HepG2 (cell line): ENCODE data around the gene NEK9. TPM values are rescaled to one million over a fixed set of nuclear protein-coding genes. Genes with fewer than 3 reads are reported as not detected.

Experiments used
- ARNT2 ChIP-seq: sonication (generic); formaldehyde crosslinking; IDR thresholded peaks from 2 replicates; pipeline ENCODE4 v1.8.0; 2022; ENCODE audit warnings: mild to moderate bottlenecking, low read depth, missing genetic modification reagents, moderate library complexity
- BRCA1 ChIP-seq: sonication (generic); formaldehyde crosslinking; IDR thresholded peaks from 2 replicates; pipeline ENCODE4 v1.4.0; 2020; ENCODE audit warnings: missing genetic modification reagents
- CREB1 ChIP-seq, 2 experiments: fragments of 450-650 bp in 1 of 2; IDR thresholded peaks; 2 replicates each; pipeline ENCODE4 v1.6.1; 2016 to 2017; ENCODE audit warnings: control low read depth in 1 of 2, mild to moderate bottlenecking in 1 of 2, missing compliant biosample characterization in 1 of 2, missing genetic modification characterization in 1 of 2
- GTF2F1 ChIP-seq: fragments of 150-350 bp; IDR thresholded peaks from 2 replicates; pipeline ENCODE4 v1.6.1; 2014; ENCODE audit warnings: low read length
- RARA ChIP-seq: IDR thresholded peaks from 2 replicates; pipeline ENCODE4 v1.6.1; 2016; ENCODE audit warnings: missing genetic modification reagents, missing compliant biosample characterization
- RNF2 ChIP-seq: fragments of 450-650 bp; conservative IDR thresholded peaks from 2 replicates; pipeline ENCODE4 v1.6.1; 2016; ENCODE audit warnings: low read depth
- SNAPC2 ChIP-seq: sonication (generic); formaldehyde crosslinking; IDR thresholded peaks from 2 replicates; pipeline ENCODE4 v1.8.1; 2022; ENCODE audit warnings: mild to moderate bottlenecking, missing genetic modification reagents
- ZBTB42 ChIP-seq: sonication (generic); formaldehyde crosslinking; IDR thresholded peaks from 2 replicates; pipeline ENCODE4 v1.5.0; 2020; ENCODE audit warnings: mild to moderate bottlenecking, missing genetic modification reagents
- ZFP37 ChIP-seq: sonication (generic); formaldehyde crosslinking; IDR thresholded peaks from 2 replicates; pipeline ENCODE4 v1.4.0; 2020; ENCODE audit warnings: missing genetic modification reagents, borderline replicate concordance
- ZNF224 ChIP-seq: sonication (generic); formaldehyde crosslinking; IDR thresholded peaks from 2 replicates; pipeline ENCODE4 v1.5.0; 2020; ENCODE audit warnings: mild to moderate bottlenecking, missing genetic modification reagents
- ZNF263 ChIP-seq: sonication (generic); formaldehyde crosslinking; IDR thresholded peaks from 2 replicates; pipeline ENCODE4 v1.4.0; 2020; ENCODE audit warnings: missing genetic modification reagents
- ZNF331 ChIP-seq: sonication (generic); formaldehyde crosslinking; IDR thresholded peaks from 2 replicates; pipeline ENCODE4 v1.4.0; 2020; ENCODE audit warnings: missing genetic modification reagents
- ZNF350 ChIP-seq: sonication (generic); formaldehyde crosslinking; IDR thresholded peaks from 2 replicates; pipeline ENCODE4 v1.4.0; 2020; ENCODE audit warnings: mild to moderate bottlenecking, low read depth, missing genetic modification reagents, borderline replicate concordance
- ZNF558 ChIP-seq: sonication (generic); formaldehyde crosslinking; IDR thresholded peaks from 2 replicates; pipeline ENCODE4 v1.9.0; 2022; ENCODE audit warnings: mild to moderate bottlenecking, missing genetic modification reagents, borderline replicate concordance
- ZNF564 ChIP-seq: sonication (generic); formaldehyde crosslinking; IDR thresholded peaks from 2 replicates; pipeline ENCODE4 v1.8.1; 2023; ENCODE audit warnings: mild to moderate bottlenecking, missing genetic modification reagents
- ZNF841 ChIP-seq: sonication (generic); formaldehyde crosslinking; IDR thresholded peaks from 2 replicates; pipeline ENCODE4 v1.8.1; 2023; ENCODE audit warnings: missing genetic modification reagents, borderline replicate concordance
- ZNF850 ChIP-seq: sonication (generic); formaldehyde crosslinking; conservative IDR thresholded peaks from 2 replicates; pipeline ENCODE4 v1.9.0; 2021; ENCODE audit warnings: mild to moderate bottlenecking, missing genetic modification reagents
- ZNF891 ChIP-seq: sonication (generic); formaldehyde crosslinking; IDR thresholded peaks from 2 replicates; pipeline ENCODE4 v1.5.0; 2020; ENCODE audit warnings: mild to moderate bottlenecking, missing genetic modification reagents
- polyA plus RNA-seq, 8 experiments: library from polyadenylated mRNA; depleted of rRNA in 3 of 8; stranded (reverse) in 7 of 8; unstranded in 1 of 8; fragments of >200 nt; fragmentation: Illumina TruSeq in 4 of 8; extraction: Trizol in 4 of 8; gene quantifications; 2 replicates each; pipeline versions ENCODE4 v1.2.1 to v1.2.3, GENCODE V29; 2011 to 2016; ENCODE audit warnings: low read depth in 4 of 8, missing spikeins in 1 of 8, mixed read lengths in 1 of 8; ENCODE audit not compliant: insufficient read depth in 1 of 8
- total RNA-seq, 5 experiments: library from RNA; depleted of rRNA; stranded (reverse); fragments of >200 nt; fragmentation: Illumina TruSeq; extraction: Trizol; gene quantifications; 2 replicates each; pipeline ENCODE4 v1.2.3, GENCODE V29; 2016; ENCODE audit warnings: low read depth in 1 of 5
- TF ChIP-seq, protein P1 (sequence below), 2 experiments: sonication (generic) in 1 of 2; formaldehyde crosslinking in 1 of 2; IDR thresholded peaks; 2 replicates each; pipeline versions ENCODE4 v1.4.0 to v1.6.1; 2018 to 2020; ENCODE audit warnings: missing genetic modification reagents in 2 of 2, borderline replicate concordance in 1 of 2, low read depth in 1 of 2, mild to moderate bottlenecking in 1 of 2, missing biosample characterization in 1 of 2
- TF ChIP-seq, protein P2 (sequence below): sonication (generic); formaldehyde crosslinking; IDR thresholded peaks from 2 replicates; pipeline ENCODE4 v1.4.0; 2020; ENCODE audit warnings: mild to moderate bottlenecking, missing genetic modification reagents
- TF ChIP-seq, protein P3 (sequence below): sonication (generic); formaldehyde crosslinking; IDR thresholded peaks from 2 replicates; pipeline ENCODE4 v1.5.1; 2020; ENCODE audit warnings: missing genetic modification reagents, mild to moderate bottlenecking, borderline replicate concordance
- TF ChIP-seq, protein P4 (sequence below): sonication (generic); formaldehyde crosslinking; IDR thresholded peaks from 2 replicates; pipeline ENCODE4 v1.8.1; 2023; ENCODE audit warnings: mild to moderate bottlenecking, missing genetic modification reagents
- TF ChIP-seq, protein P5 (sequence below): IDR thresholded peaks from 2 replicates; pipeline ENCODE4 v1.6.1; 2018; ENCODE audit warnings: missing genetic modification reagents

NEK9 gene
- total and polyA plus RNA-seq, 2 of the 13 experiments (the other 11 are each of a cell fraction or from before 2014, with no cell fraction given): 16.5 to 27.3 TPM

DNA sequence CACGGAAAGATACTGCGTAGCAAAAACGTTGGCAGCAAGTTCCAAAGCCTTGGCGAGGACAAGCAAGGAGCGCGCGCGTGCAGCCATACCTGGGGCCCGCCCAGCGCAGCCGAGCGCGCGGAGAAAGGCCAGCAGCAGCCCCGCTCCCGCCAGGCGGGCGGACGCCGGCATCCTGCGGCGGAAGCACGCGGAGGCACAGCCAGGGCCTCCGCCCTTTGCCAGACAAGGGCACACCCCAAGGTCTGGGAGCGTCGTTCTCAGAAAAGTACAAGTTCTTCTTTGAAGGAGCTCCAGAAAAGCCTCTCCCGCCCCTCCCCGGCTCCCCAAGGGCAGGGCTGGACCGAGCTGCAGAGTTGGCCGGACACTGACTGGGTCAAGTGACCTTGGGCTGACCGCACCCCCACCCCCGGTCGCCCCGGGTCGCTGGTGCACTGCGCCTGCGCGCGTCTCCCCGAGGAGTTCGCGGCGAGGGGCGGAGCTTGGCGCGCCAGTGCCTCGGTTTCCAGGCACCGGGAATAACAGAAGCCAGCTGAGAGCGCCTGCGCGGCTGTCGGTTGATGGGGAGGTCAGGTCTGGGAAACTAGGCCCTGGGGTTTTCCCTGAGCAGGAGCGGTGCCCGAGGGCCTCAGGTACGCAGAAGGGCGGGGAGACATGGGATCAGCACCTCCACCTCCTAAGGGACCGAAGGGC is 57.6 kb downstream of the NEK9 start, which contains the start of gene ZC2HC1C (continued):
- TF ChIP-seq ZNF850 (no peak), BRCA1 (CRISPR knock-in tag) (no peak), ZNF350 (CRISPR knock-in tag) (peak; percentile 34; the same call in 1 of the 2 replicates), ZFP37 (peak; percentile 79; the same call in 1 of the 2 replicates), RARA (peak; percentile 90), ZNF841 (0 out of 2 replicates have a peak, but pooled peaks have one; percentile 23), ZNF558 (peak; percentile 89; the same call in 1 of the 2 replicates), ARNT2 (CRISPR knock-in tag) (0 out of 2 replicates have a peak, but pooled peaks have one; percentile 31), GTF2F1 (0 out of 2 replicates have a peak, but pooled peaks have one; percentile 55), ZNF224 (CRISPR knock-in tag) (peak; percentile 54; the same call in 1 of the 2 replicates), ZNF263 (CRISPR knock-in tag) (peak; percentile 27; the same call in 1 of the 2 replicates), ZBTB42 (0 out of 2 replicates have a peak, but pooled peaks have one; percentile 31), CREB1 (IDR thresholded peaks at IDR 0.05) (no peak), CREB1 (CRISPR knock-in tag; IDR thresholded peaks at IDR 0.05) (no peak), RNF2 (no peak), ZNF564 (CRISPR knock-in tag) (peak; percentile 91; the same call in 1 of the 2 replicates), SNAPC2 (CRISPR knock-in tag) (no peak), ZNF331 (CRISPR knock-in tag) (peak; percentile 40; the same call in 1 of the 2 replicates), ZNF891 (peak; percentile 78)
- TF ChIP-seq, protein P1, sequence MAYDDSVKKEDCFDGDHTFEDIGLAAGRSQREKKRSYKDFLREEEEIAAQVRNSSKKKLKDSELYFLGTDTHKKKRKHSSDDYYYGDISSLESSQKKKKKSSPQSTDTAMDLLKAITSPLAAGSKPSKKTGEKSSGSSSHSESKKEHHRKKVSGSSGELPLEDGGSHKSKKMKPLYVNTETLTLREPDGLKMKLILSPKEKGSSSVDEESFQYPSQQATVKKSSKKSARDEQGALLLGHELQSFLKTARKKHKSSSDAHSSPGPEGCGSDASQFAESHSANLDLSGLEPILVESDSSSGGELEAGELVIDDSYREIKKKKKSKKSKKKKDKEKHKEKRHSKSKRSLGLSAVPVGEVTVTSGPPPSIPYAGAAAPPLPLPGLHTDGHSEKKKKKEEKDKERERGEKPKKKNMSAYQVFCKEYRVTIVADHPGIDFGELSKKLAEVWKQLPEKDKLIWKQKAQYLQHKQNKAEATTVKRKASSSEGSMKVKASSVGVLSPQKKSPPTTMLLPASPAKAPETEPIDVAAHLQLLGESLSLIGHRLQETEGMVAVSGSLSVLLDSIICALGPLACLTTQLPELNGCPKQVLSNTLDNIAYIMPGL (CRISPR knock-in tag; IDR thresholded peaks at IDR 0.05; ENCODE audit: borderline replicate concordance in 1 of 2, low read depth in 1 of 2): peak; percentile 47 to 65; a peak in 1 of 4 replicates
- TF ChIP-seq, protein P2, sequence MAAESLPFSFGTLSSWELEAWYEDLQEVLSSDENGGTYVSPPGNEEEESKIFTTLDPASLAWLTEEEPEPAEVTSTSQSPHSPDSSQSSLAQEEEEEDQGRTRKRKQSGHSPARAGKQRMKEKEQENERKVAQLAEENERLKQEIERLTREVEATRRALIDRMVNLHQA (CRISPR knock-in tag): no peak
- TF ChIP-seq, protein P3, sequence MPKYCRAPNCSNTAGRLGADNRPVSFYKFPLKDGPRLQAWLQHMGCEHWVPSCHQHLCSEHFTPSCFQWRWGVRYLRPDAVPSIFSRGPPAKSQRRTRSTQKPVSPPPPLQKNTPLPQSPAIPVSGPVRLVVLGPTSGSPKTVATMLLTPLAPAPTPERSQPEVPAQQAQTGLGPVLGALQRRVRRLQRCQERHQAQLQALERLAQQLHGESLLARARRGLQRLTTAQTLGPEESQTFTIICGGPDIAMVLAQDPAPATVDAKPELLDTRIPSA (CRISPR knock-in tag): 0 out of 2 replicates have a peak, but pooled peaks have one; percentile 19
- TF ChIP-seq, protein P4, sequence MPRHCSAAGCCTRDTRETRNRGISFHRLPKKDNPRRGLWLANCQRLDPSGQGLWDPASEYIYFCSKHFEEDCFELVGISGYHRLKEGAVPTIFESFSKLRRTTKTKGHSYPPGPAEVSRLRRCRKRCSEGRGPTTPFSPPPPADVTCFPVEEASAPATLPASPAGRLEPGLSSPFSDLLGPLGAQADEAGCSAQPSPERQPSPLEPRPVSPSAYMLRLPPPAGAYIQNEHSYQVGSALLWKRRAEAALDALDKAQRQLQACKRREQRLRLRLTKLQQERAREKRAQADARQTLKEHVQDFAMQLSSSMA (CRISPR knock-in tag): 0 out of 2 replicates have a peak, but pooled peaks have one; percentile 18
- TF ChIP-seq, protein P5, sequence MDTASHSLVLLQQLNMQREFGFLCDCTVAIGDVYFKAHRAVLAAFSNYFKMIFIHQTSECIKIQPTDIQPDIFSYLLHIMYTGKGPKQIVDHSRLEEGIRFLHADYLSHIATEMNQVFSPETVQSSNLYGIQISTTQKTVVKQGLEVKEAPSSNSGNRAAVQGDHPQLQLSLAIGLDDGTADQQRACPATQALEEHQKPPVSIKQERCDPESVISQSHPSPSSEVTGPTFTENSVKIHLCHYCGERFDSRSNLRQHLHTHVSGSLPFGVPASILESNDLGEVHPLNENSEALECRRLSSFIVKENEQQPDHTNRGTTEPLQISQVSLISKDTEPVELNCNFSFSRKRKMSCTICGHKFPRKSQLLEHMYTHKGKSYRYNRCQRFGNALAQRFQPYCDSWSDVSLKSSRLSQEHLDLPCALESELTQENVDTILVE (CRISPR knock-in tag): peak; percentile 32; the same call in 1 of the 2 replicates
